Kidney epithelial cell (primary cell): Measurements from ENCODE around the gene ASF1B. TPM values are rescaled to one million over a fixed set of nuclear protein-coding genes. Genes with fewer than 3 reads are reported as not detected.

Source experiments
- DNase-seq: peaks from one replicate; pipeline ENCODE4 v3.0.0-alpha.2; 2010; ENCODE audit warnings: low read depth
- H3K27me3 ChIP-seq: 2 replicates; pipeline ENCODE4 v1.6.0; 2011; ENCODE audit warnings: low read length; ENCODE audit not compliant: control insufficient read depth, insufficient read depth
- H3K36me3 ChIP-seq: 2 replicates; pipeline ENCODE4 v1.5.1; 2011; ENCODE audit warnings: low read length; ENCODE audit not compliant: control insufficient read depth, insufficient read depth
- H3K4me3 ChIP-seq: 2 replicates; pipeline ENCODE4 v1.5.1; 2011; ENCODE audit warnings: low read depth, mild to moderate bottlenecking, control low read depth, low read length
- total RNA-seq: library from RNA; depleted of rRNA; stranded (reverse); fragments of >200 nt; gene quantifications from 2 replicates; pipeline ENCODE4 v1.2.3, GENCODE V29; 2015
- TF ChIP-seq, protein P1 (sequence below): IDR thresholded peaks from 2 replicates; pipeline ENCODE4 v1.5.1; 2011; ENCODE audit warnings: mild to moderate bottlenecking, moderate library complexity, low read length, control low read depth, inconsistent platforms; ENCODE audit not compliant: insufficient read depth, poor library complexity, severe bottlenecking

ASF1B gene
- total RNA-seq, 1 donor from 2014 or later = 4.4 TPM

DNA sequence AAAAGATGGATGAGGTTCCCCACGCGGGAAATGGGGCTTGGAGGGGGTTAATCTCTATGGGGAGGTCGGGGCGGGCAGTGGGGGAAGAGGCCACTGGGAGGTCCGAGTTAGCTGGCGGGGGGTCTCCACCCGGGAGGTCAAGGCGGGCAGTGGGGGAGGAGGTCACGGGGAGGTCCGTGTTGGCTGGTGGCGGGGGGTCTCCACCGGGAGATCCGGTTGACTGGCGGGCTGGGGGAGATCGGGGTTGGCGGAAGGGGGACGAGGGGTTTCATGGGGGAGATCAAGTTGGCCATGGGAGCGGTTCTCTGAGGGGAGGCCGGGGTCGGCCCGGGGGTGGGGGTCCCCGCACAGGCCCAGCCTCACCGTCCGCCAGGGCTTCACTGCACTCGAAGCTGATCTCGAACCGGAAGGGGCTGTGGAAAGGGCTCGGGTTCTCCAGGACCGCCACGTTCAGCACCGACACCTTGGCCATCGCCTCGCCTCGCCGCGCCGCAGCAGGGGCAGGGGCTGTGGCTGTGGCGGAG, 342 bp downstream of the ASF1B start:
- Histone ChIP-seq H3K4me3 (peak overlapping the region; percentile 86), H3K27me3 (no peaks in the 10 kb centered on the region), H3K36me3 (no peaks in the 10 kb centered on the region)
- TF ChIP-seq, protein P1, sequence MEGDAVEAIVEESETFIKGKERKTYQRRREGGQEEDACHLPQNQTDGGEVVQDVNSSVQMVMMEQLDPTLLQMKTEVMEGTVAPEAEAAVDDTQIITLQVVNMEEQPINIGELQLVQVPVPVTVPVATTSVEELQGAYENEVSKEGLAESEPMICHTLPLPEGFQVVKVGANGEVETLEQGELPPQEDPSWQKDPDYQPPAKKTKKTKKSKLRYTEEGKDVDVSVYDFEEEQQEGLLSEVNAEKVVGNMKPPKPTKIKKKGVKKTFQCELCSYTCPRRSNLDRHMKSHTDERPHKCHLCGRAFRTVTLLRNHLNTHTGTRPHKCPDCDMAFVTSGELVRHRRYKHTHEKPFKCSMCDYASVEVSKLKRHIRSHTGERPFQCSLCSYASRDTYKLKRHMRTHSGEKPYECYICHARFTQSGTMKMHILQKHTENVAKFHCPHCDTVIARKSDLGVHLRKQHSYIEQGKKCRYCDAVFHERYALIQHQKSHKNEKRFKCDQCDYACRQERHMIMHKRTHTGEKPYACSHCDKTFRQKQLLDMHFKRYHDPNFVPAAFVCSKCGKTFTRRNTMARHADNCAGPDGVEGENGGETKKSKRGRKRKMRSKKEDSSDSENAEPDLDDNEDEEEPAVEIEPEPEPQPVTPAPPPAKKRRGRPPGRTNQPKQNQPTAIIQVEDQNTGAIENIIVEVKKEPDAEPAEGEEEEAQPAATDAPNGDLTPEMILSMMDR = no peak
- no peak for DNase-seq

GRCh38 chr19:14135355-14135754, 1.0 kb downstream of the ASF1B start:
- DNase-seq = no peak
- no peaks in the 10 kb centered on the region for H3K27me3 ChIP-seq
- H3K36me3 ChIP-seq = no peaks in the 10 kb centered on the region
- TF ChIP-seq, protein P1 = no peak
- H3K4me3 ChIP-seq = peak overlapping the region; percentile 86

- Histone ChIP-seq H3K4me3 (no peak overlapping the region), H3K27me3 (no peaks in the 10 kb centered on the region), H3K36me3 (no peaks in the 10 kb centered on the region)
- TF ChIP-seq, protein P1 = no peak
- no peak for DNase-seq
Observed at GRCh38 chr19:14127929-14128509, 8.4 kb downstream of the ASF1B start.

- no peak for DNase-seq
- H3K27me3 ChIP-seq = no peaks in the 10 kb centered on the region
Observed at GRCh38 chr19:14127176-14127575, 9.2 kb downstream of the ASF1B start.

GRCh38 chr19:14122924-14123323, 13.5 kb downstream of the ASF1B start:
- Histone ChIP-seq H3K4me3 (no peak overlapping the region), H3K27me3 (no peaks in the 10 kb centered on the region), H3K36me3 (peaks cover 2% of the 10 kb centered on the region)
- no peak for DNase-seq
- TF ChIP-seq, protein P1 = no peak

More at GRCh38 chr19:14127176-14127575, 9.2 kb downstream of the ASF1B start:
- TF ChIP-seq, protein P1 = no peak
- Histone ChIP-seq H3K36me3 (no peaks in the 10 kb centered on the region), H3K4me3 (no peak overlapping the region)

- no peak for DNase-seq
- TF ChIP-seq, protein P1 = no peak
- peaks cover 2% of the 10 kb centered on the region for H3K36me3 ChIP-seq
- H3K4me3 ChIP-seq = no peak overlapping the region
- no peaks in the 10 kb centered on the region for H3K27me3 ChIP-seq
Observed at GRCh38 chr19:14120497-14120780, 15.9 kb downstream of the ASF1B start.
